Fibroblast of peridontal ligament (primary cell): Measurements from ENCODE around the gene PIM2.

Experiments used
- DNase-seq: peaks from one replicate; pipeline ENCODE4 v3.0.0-alpha.2; 2010; ENCODE audit errors: extremely low read depth

PIM2 gene

DNA sequence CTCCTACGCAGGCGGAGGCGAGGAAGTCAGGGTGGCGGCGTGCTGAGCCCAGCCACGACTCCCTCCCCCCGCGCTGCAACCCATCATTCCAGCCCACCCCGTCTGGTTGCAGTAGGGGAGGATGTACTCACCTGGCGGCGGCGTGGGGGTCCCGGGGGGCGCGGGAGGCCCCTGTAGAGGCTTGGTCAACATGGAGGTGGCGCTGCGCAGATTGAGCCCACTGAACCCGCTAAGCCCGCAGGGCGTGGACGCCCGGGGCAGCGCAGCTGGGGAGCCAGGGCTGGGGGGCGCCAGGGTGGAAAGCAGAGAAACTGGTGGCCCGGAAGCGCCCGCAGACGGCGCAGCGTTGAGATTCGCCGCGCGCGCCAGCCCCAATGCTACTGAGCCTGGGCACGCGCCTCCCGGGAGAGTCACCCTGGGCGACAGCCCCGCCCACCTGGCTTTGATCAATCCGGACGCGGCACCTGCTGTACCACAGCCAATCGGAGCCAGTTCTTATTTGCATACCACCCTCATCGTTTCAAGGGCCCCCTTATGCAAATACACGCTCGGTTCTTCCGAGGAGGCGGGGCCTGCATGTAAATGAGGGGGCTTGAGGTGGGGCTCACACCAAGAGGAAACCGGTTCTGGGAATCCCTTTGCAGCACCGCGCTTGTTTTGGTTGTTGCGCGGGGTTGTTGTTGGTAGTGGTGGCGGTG is at the start of gene PIM2:
TSS of gene PIM2 (minus strand) at position 382 of the 698 bp plus-strand sequence. CDS start at position 192, 190 bp downstream.
- peak; percentile 25 for DNase-seq

- no peak for DNase-seq
Observed at GRCh38 chrX:48968377-48968776, 49.6 kb upstream of the PIM2 start.

DNA sequence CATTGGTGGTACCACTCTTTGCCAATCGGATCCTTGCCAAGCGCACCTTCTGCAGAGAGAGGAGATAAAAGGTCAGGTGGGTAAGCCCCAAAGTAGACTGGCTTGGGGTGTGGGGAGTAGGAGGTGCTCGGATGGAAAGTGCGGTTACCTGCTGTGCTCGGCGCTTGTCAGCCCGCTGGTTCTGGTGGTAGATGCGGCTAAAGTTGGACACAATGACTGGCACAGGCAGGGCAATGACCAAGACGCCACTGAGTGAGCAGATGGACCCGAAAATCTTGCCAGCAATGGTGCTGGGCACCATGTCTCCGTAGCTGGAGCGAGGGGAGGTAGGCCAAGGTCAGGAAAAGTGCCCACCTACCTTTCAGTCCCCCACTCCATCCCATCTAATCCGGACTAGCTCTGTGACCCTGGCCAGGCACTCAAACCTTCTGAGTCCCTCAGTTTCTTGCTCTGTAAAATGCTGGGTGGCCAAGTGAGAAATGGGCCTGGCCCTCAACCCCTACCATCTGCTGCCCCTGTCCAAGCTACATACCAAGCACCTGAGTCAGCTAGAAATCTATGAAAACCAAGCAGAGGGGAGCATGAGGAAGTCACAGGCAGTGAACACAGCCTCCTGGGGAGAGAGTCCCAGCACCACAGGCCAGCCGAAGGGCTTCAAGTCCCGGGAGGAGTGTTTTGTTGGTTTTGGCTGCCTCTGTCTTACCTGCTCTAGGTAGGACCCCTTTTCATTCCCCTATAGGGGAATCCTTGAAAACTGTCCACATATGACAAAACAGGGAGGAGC is 48.2 kb upstream of the PIM2 start:
- DNase-seq: peak; percentile 28

DNA sequence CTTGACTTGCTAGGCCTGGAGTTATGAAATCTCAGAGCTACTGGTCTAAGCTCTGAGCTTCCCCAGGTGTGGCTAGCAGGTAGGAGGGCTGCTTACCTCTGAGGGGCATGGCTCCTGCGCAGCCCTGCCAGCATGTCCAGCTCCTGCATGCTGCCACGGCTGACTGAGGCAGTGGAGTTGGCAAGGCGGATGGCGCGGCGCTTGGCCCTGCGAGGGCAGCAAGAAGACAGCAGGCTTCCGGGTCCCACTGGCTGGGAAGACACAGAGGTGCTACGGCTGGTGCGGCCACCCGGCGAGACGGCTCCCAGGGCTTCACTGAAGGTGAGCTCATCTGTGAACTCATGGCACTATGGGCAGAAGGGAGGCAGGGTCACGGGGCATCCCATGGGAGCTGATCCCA is 47.1 kb upstream of the PIM2 start:
- no peak for DNase-seq

DNA sequence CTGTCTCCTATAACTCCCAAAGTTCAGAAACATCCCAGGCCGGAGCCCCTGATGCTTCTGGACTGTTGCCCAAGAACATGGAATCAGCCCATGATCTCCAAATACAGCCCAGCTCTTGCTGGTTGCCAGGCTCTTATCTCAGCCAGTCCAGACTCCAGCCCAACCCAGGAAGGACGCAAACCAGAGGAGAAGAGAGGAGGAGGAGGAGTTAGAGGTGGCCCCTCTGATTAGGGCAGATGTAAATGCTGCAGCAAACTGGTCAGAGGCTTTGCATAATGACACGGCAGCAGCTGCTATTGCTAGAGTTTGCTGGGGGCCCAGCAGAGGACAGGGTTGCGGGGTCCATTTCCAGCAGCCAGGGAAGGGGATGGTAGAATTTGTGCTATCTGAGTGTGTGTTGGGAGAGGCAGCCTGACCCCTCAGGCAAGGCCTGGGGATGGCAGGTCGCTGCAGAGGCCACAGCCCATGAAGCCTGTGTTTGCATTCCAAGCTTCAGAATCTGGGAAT is 42.8 kb upstream of the PIM2 start:
- no peak for DNase-seq

DNA sequence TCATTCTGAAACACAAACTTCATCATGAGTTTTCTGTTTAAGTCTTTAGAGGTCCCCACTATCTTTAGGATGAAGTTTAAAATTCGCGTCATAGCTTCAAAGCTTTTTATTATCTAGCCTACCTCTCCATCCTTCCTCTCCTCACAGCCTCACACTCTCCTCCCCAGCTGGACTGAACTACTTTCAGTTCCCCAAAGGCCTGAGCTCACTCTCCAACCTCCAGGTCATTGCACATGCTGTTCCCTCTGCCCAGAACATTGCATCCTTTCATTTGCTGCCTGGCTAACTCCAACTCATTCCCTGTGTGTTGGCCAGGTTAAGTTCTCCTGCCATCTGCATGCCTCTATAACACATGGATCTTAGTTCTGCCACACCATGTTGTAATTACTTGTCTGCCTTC is 41.5 kb upstream of the PIM2 start:
- DNase-seq: no peak

DNA sequence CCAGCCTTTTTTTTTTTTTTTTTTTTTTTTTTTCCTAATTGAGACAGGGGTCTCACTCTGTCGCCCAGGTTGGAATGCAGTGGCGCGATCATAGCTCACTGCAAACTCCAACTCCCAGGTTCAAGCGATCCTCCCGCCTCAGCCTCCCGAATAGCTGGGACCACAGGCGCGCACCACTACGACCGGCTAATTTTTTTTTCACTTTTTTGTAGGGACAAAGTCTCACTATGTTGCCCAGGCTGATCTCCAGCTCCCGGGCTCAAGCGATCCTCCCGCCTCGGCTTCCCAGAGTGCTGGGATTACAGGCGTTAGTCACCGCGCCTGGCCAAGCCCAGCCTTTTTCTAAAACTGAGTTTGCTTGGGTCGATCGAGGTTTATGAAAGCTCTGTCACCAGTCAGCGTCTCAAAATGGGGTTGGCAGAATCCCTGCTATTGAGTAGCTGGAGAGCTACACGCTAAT is 39.8 kb upstream of the PIM2 start:
- peak; percentile 68 for DNase-seq

DNA sequence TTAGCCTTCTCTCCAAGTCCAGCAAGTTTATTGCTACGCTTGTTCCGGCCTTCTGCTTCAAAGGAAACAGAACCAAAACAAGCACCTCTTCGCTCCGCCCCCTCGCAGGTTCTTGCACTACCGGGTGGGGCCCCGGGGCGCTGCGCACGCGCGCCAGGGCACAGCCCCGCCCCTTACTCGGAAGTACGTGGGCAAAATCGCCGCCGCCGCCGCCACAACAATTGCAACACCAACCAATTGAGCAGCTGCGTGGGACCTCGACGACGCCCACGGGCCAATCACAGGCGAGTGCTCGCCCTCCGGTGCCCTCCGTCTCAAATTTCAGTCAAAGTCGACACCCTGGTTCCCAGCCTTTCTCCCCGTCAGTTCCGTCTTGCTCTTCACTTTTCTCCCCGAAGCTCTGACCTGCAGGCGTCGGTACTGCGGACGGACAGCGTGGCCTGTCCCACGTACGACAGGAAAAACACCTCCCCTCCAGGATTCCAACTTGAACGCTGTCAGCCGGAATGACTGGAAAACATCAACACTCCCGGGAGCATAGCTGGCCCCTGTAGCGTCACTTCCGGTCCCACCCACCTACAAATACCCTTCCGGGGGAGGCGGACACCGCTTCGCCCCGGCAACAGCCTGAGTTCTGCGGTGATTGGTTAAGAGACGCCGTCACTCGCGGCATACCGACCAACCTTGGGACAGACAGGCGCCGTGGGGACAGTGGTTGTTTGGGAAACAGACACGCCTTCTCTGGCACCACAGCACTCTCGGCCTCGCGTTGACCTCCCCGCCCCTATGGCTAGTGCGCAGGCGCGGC is 39.2 kb upstream of the PIM2 start:
- peak; percentile 98 for DNase-seq

- no peak for DNase-seq
Observed at GRCh38 chrX:48957477-48957826, 38.6 kb upstream of the PIM2 start, which contains the start of gene OTUD5. OTUD5 (minus strand) TSS chrX:48957607; CDS start chrX:48957570, 37 bp downstream.

DNA sequence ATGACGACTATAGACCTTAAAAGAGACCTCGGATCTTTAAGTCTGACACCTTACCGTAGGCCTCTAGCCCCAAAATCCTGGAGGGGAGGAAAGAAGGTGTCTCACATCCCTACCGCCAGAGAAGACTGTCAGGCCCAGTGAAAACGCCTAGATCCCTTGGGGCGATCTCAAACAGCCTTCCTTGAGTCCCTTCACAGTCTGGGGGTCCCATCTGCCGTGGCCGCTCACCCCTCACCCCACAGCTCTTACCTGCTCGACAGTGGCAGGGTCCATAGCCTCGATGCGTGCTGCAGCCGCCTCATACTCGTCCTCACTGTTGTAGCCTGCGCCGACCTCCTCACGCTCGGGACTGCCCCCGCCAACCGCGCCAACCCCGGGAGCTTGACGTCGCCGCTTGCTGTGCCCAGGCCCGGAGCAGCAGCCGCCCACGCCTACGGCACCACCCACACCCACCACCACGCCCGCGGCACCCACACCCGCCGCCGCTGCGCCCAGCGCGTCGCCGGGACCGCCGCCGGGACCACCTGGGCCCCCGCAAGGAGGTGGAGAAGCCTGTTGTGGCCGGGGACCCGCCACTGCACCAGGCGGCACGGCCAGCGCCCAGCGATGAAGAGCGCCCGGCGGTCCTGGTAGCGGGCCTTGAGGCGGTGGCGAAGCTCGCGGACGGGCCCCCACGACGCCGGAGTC is 38.0 kb upstream of the PIM2 start:
- DNase-seq: no peak

DNA sequence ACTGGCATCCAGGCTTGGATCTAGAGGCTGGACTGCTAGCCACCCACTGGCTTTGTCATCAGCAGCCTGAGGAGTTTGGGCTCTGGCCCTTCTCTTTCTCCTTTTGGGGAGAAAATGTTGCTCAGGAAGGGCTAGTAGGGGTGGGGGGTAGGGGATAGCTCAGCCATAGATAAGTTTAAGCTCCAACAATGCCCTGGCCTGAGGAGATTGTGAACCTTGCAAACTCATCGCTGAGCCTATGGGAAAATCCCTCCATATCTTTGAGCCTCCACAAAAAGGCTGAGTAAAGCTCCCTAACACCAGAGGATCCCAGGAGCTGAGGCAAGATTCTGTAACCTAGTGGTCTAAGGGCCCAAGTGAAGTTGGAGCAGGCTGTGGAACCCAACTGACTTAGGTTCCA is 29.8 kb upstream of the PIM2 start:
- DNase-seq: no peak

- peak; percentile 51 for DNase-seq
Observed at GRCh38 chrX:48945517-48946348, 26.9 kb upstream of the PIM2 start.

DNA sequence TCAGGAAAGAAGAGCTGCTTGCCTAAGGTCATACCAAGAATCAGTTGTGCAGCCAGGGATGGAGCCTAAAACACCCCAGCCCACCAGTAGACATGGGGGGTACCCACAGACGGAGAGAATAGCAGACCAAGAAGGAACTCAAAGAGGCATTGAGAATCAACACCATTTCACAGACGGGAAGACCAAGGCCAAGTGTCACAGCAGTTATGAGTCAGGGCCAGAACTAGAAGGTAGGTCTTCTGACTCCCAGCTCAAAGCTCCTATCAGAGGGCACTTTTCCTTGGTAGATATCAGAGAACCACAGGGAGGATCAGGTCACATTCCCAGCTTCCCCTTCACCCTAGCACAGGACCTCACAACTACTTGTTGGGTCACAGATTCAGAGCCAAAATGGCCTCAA is 24.1 kb upstream of the PIM2 start:
- DNase-seq: no peak

- no peak for DNase-seq
Observed at GRCh38 chrX:48940404-48940955, 21.7 kb upstream of the PIM2 start.

GRCh38 chrX:48939524-48940228 is 20.9 kb upstream of the PIM2 start:
- DNase-seq: no peak

- DNase-seq: no peak
Observed at GRCh38 chrX:48938721-48939425, 20.0 kb upstream of the PIM2 start.

GRCh38 chrX:48937054-48937907 is 18.5 kb upstream of the PIM2 start:
- peak; percentile 24 for DNase-seq

DNA sequence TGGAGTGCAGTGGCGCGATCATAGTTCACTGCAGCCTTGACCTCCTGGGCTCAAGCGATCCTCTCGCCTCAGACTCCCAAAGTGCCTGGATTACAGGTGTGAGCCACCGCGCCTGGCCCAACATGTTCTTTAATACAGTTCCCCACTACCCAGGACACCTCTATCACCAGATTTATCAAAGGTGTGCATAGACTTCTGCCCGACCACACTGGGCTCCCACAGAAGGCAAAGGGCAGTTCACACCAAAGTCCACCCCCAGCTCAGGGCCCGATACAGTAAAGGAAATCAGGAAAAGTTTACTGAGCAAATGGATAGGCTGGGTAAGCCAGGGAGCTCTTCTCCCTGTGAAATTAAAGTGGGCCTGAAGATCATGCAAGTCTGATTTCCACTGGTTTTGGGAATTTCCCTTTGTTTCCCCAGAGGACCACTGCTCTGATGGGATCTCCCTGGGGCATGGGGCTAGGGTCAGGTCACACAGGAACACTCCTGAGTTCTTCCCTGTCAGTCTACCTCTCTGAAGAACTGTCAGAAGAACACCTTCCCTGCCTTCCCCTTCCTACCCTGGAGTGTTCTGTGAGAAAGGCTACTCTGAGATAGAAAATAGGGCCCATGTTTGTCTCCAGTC is 17.7 kb upstream of the PIM2 start:
- DNase-seq: no peak
